OCI-LY1 (cell line): Measurements from ENCODE around the gene RNF214.

ENCODE experiments used
- CTCF ChIP-seq: fragments of 200-600 bp; sonication (generic), shearing (Covaris generic); IDR thresholded peaks from 2 replicates; pipeline ENCODE4 v1.5.1; 2017; ENCODE audit warnings: mild to moderate bottlenecking, antibody characterized with exemption, low read length, moderate library complexity, mixed read lengths
- EZH2 ChIP-seq: fragments of 200-600 bp; sonication (generic), shearing (Covaris generic); IDR thresholded peaks from 2 replicates; pipeline ENCODE4 v1.8.0; 2017; ENCODE audit warnings: borderline replicate concordance, mixed run types, mild to moderate bottlenecking, antibody characterized with exemption, low read length, moderate library complexity, mixed read lengths

- no peak for TF ChIP-seq CTCF
- no peak for TF ChIP-seq EZH2
These were observed 95.3 kb downstream of the RNF214 start, which contains the start of gene CEP164 for GRCh38 chr11:117327567-117328374.
